HG03378 (cell line): ENCODE data around the gene SRSF4.

ENCODE experiments used
- ATAC-seq: cut with Tn5 transposase; IDR thresholded peaks from one replicate; pipeline ENCODE4 v1.9.1; 2021; ENCODE audit warnings: mild to moderate bottlenecking, moderate library complexity; ENCODE audit not compliant: unreplicated experiment

Gene SRSF4

GRCh38 chr1:29201595-29202051 is 19.9 kb upstream of the SRSF4 start:
- ATAC-seq = no peak

- no peak for ATAC-seq
Measured at GRCh38 chr1:29200906-29201594, 19.4 kb upstream of the SRSF4 start.

GRCh38 chr1:29197993-29198392 is 16.3 kb upstream of the SRSF4 start:
- ATAC-seq = no peak

GRCh38 chr1:29197590-29197924 is 15.9 kb upstream of the SRSF4 start:
- no peak for ATAC-seq

GRCh38 chr1:29196863-29197589 is 15.3 kb upstream of the SRSF4 start:
- ATAC-seq = no peak

- ATAC-seq = no peak
Measured at GRCh38 chr1:29195881-29196291, 14.2 kb upstream of the SRSF4 start.

- no peak for ATAC-seq
Measured at GRCh38 chr1:29193879-29194455, 12.3 kb upstream of the SRSF4 start.

- ATAC-seq = no peak
Measured at GRCh38 chr1:29190718-29191117, 9.0 kb upstream of the SRSF4 start.

- no peak for ATAC-seq
Measured at GRCh38 chr1:29186707-29187106, 5.0 kb upstream of the SRSF4 start.

GRCh38 chr1:29186252-29186651 is 4.6 kb upstream of the SRSF4 start:
- ATAC-seq = no peak

GRCh38 chr1:29183287-29183686 is 1.6 kb upstream of the SRSF4 start:
- ATAC-seq = no peak

- ATAC-seq = no peak
Measured at GRCh38 chr1:29180497-29181412, 945 bp downstream of the SRSF4 start.

GRCh38 chr1:29179641-29180184 is 2.0 kb downstream of the SRSF4 start:
- no peak for ATAC-seq

- ATAC-seq = no peak
Measured at GRCh38 chr1:29177022-29177705, 4.5 kb downstream of the SRSF4 start.

- no peak for ATAC-seq
Measured at GRCh38 chr1:29176576-29176975, 5.1 kb downstream of the SRSF4 start.

GRCh38 chr1:29172415-29172939 is 9.2 kb downstream of the SRSF4 start:
- ATAC-seq = no peak

- ATAC-seq = no peak
Measured at GRCh38 chr1:29171521-29171920, 10.2 kb downstream of the SRSF4 start.

GRCh38 chr1:29171089-29171488 is 10.6 kb downstream of the SRSF4 start:
- ATAC-seq = no peak

- ATAC-seq = no peak
Measured at GRCh38 chr1:29169976-29170375, 11.7 kb downstream of the SRSF4 start.

GRCh38 chr1:29167904-29168303 is 13.8 kb downstream of the SRSF4 start:
- ATAC-seq = no peak
